D341Med (cell line): ENCODE results near the gene EBF3.

Experiments
- DNase-seq: peaks from one replicate; pipeline ENCODE4 v3.0.0; 2012; ENCODE audit warnings: low spot score

The EBF3 gene

DNA sequence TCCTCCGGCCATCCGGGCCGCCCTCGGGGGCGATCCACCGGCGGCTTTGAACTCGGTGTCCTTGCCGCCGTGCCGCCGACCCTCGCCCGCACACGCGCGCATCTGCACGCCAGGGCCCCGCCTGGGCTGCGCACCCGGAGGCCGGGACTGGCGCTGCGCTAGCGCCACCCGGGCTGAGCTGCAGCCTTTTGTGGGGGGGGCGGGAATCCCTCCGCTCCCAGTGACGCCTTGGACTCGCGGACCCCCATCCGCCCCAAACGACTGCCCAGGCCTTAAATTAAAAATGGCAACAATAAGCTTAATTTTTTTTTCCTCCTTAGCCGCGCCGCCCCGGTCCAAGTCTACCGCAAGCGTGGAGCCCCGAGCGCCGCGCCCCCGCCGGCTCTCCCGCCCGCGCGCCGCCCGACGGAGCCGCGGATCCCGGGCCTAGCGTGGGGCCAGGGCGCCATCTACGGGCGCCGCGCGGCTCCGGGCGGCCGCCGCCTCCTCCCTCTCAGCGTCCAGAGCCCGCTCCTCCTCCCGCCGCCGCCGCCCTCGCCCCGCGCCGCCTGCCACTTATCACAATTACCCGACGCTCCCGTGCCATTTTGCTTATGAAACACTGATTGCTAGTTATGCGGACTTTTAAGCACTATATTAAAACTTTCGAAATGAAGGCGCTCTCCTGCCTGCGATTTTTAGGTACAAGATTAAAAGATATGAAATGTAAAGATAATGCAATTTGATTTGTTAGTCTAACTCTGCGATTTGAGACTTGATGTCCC is 7.5 kb upstream of the EBF3 start:
- peak; percentile 89 for DNase-seq

DNA sequence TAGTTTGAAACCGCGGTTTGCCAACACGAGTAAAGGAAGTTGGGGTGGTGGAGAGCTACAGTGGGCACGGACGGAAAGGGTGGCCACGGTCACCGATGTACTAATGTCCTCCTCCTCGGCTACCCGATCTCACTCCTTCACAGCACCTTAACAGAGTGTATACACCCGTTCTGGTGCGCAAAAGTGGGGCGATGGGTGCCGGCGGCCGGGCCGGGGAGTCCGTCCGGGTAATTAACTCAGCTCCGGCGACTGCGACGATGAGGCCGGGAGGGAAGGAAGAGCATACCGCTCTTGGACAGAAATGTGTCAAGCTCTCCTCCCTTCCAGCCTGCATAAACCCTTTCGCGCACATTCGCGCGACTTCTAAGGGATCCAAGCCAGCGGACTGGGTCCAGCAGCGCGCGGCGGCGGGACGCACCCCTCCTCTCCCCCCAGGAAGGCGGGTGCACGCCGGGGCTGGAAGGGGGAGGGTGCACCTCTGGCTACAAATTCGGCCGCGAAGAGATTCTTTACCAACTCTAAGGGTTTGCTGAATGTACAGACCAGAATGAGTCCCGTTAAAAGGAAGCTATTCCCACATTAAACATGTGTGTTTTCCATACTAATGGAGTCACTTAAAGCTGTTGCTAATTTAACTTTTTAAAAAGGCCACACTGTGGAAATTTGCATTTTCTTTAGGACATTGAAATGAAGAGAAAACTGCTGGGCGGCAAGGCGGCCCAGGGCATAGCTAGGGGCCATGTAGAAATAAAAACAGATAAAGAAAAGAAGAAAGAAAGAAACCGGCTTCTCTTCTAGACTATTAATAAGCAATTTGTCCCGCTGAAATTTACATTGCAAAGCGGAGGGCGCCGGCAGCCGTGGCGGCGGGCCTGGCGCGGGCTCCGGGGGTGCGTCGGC is 6.6 kb upstream of the EBF3 start:
- no peak for DNase-seq

DNA sequence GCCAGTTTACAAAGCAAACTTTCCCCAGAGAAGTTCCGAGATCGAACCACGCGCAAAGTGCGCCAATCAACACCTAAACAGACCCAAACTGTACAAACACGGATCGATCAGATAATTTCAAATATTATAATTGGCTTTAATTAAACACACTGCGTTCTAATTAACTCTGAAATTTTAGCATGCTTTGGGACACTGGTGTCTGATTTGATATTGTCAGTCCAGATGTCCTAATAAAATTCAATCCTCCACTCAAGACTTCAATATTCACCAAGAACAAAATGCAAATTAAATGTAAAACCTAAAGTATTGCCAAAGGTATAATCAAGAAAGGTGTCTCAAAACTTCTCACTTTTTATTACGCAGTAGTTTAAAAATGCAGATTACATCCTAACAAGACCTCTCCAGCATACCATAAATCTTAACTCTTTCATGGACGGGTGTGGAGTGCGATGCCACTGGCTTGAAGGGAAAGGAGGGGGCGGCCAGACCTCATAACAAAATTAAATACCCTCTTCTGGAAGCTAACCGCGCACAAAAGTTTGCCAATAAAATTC is 5.9 kb upstream of the EBF3 start:
- DNase-seq, result no peak

DNA sequence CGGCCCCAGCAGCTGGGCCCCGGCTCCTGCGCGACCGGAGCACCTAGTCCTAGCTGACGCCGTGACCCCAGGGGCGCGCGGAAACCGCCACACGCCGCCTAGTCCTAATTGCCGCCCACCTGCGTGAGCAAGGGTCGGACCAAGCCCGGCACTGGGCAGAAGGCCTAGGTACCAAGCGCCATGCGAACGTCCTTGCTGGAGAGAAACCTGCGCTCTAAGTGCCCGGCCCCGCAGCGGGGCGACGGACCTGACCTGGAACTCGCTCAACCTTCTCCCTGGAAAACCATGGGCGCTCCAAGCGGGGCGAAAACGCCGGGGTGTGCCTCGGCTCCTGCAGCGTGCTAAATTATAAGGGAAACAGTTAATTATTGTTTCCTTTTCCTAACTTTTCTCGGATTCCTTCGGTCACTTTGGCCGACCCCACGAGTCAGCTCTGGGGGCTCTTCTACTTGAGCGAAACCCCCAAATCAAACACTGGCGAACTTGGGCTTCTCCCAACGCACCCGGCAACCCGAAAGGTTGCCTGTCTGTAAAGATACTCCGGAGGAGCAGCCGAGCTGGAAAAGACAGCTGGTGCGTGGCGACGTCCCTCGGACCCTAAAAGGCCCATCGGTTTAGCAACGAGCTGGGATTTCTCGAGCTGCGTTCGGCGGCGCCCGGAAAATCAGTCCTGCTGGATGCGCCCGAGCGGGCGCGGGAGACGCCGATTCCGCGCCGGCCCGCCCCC is 5.3 kb upstream of the EBF3 start:
- no peak for DNase-seq

DNA sequence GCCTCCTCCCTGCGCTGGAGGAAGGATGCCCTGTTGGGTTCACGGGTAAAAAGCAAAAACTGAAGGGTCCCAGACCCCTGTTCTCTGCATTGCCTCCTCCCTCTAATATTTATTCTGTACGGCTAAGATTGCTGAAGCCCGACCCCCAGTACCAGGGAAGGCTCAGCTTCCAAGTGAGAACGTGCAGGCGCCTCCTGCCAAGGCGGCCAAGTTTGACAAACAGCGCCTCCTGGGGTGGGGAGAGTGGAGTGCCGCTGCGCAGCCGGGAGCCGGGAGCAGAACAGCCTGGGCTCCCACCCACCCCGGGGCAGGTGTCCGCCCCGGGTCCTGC is 4.7 kb upstream of the EBF3 start:
- DNase-seq, result peak; percentile 58

DNA sequence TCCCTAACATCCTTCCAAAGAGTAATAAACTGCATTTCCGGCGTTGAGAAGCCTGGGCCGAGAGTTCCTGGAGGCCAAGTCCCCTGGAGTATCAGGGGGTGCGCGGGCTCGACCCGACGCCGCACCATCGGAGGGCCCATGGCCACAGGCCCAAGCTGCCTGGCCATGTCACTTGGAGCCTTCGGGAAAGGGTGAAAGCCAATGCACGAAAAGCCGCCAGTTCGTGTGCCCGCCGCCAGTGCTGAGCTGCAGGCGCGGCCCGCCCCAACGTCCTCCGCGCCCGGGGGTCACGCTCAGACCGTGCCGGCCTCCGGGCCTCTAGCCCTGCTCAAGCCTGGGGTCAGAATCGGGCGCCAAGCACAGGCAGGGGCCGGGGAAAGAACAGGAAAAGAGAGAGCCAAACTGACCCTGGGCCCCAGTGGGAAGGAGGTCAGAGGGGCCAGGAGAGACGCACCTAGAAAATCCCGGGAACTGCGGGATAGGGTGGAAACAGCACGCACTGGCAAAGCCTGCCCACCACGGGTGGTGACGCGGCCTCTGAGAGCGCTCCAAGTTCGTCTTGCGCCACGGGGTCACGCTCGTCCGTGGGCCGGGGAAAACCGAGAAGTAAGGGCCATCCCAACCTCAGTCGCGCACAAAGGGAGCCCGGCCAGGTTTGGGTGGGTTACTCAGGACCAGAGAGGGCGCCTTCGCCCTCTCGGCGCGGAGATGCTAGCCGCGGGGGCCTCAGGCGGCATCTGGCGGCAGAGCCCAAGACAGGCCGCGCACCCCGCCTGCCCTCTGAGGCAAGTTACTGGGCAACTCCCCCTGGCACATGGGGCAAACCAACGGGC is 4.2 kb upstream of the EBF3 start:
- no peak for DNase-seq

DNA sequence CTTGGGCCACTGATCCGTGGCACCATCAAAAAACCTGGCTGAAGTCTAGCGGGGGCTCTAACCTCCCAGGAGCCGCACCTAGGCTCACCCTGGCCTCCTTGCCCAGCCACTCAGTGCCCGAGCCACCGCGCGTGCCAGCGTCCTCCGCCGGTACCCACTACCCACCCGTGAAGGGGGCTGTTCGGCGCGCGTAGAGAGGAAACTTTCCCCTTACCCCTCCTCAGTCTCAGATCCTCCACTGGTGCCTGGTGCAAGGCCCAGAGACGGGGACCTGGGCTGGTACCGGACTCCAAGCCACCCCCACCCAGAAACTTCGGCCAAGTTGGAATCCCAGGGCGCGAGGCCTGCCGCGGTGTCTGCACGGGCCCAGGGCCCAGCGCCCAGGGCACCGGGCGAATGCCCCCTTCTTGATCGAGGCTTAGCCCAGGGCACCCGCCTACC is 3.5 kb upstream of the EBF3 start:
- no peak for DNase-seq

DNA sequence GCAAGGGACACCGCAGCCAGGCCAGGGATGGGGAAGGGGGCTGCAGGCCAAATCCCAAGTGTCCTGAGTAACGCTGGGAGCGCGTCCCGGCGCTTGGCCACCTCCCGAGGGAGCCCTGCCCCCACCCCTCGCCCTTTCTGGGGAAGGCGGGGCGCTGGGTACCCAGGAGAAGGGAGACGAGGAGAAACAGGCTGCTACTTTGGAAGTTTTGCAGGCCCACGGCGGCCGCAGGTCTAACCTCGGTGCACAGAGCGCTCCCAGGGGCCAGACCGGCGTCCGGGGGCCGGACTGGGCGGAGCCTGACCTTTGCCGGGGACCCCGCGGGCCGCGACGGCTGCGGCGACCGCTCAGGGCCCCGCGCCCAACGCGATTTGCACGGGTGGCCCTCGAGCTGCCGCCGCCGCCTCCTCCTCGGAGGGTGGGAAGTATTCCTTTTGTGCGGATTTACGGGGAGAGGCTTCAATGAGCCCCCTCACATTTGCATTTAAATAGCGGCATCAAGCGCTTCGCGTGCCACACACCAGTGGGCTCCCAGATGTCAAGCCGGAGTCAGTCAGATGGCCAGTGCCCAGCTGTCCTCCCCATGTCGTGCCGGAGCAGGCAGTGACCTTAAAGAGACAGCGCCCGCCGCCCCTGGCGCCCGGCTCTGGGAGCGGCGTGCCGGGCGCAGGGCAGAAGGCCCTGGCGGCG is 3.0 kb upstream of the EBF3 start:
- DNase-seq, result no peak

DNA sequence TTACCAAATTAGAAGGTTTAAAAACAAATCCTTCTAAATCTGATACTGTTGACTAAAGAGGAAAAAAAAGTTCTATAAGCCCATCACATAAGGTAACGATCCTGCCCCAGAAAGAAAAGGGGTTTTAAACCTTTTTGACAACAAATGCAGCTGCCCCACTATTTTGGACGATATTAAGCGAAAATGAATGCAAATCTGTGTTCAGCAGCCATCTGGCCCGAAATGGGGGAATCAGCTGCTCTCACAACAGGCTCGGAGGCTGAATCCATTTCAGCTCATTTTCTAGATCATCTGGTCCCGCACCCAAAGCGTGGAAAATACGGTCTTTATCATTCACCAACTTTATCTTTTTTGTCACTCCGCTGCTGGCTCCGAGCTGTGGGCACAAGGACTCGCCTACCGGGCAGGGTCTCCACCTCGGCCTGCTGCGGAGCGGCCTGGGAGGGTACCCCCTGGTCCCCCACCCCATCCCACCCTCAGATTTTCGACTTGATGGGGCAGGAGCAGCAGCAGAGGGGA is 2.4 kb upstream of the EBF3 start:
- no peak for DNase-seq

DNA sequence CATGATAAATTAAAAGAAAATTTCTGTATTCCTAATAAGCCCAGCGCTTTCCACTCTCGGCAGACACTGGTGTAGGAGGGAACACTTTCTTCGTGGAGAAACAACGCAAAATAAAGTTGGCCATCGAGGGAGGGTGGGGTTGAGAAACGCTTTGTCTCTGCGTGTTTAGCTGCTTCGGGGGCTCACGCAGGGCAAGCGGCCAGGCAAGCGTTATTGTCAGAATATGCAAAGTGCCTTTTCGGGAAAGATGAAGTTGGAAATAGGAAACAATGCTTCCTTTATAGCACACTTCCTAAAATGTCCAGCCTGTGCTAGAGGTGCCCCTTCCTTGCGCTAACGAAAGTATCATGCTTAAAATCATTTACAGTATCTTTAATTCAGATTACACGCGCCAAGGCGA is 1.9 kb upstream of the EBF3 start:
- no peak for DNase-seq

DNA sequence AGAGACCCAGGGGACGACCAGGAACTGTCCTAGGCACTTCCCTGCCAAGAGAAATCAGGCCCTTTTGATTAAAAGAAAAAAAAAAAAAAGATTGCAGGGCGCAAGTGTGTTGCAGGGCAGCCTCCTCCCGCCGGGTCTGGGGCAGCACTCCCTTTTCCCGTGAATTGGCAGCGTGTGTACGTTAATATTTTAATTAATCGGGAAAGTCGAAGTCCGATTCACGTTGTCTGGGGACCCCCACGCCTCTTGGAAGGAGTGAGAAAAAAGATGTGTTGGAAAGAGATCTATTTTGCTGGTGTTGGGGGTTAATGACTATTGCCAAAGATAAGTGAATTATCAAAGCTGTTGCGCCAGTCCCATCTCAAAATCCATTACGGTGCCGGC is 1.3 kb upstream of the EBF3 start:
- DNase-seq, result no peak

DNA sequence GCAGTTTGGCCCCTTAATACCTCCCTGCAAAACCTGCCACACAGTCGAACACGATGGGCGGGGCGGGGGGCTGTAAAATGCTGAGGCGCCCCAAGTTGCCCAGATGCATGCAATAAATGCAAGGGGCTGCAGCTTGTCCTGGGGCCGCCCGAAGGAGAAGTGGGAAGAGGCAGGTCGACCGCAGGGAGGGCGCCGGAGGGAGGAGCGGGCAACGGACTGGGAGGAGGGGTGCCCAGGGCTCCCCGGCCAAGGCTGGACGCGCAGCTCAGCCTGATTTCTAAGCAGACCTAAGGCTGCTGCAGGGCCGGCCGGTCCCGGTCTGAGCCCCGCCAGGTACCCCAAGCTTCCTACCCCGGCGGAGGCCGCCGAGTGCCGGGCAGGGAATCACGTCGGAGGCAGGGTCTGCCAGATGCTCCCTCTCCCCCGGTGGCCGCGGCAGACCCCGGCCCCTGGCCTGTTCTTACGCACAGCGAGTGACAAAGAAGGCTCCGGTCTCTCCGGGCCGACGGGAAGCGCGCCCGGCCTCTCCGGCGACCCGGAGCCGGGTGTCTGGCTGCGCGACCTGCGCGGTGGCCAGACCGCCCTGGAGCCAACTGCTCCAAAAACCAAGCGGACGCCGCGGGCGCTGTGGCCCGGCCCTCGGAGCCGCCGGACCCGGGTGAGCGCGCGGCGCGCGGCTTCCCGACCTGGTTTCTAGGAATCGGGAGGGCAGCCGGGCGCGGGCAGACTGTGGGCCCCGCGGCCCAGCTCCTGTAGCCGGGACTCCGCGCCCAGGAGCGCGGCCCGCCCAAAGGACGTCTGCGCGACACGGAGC is 744 bp upstream of the EBF3 start:
- peak; percentile 46 for DNase-seq

DNA sequence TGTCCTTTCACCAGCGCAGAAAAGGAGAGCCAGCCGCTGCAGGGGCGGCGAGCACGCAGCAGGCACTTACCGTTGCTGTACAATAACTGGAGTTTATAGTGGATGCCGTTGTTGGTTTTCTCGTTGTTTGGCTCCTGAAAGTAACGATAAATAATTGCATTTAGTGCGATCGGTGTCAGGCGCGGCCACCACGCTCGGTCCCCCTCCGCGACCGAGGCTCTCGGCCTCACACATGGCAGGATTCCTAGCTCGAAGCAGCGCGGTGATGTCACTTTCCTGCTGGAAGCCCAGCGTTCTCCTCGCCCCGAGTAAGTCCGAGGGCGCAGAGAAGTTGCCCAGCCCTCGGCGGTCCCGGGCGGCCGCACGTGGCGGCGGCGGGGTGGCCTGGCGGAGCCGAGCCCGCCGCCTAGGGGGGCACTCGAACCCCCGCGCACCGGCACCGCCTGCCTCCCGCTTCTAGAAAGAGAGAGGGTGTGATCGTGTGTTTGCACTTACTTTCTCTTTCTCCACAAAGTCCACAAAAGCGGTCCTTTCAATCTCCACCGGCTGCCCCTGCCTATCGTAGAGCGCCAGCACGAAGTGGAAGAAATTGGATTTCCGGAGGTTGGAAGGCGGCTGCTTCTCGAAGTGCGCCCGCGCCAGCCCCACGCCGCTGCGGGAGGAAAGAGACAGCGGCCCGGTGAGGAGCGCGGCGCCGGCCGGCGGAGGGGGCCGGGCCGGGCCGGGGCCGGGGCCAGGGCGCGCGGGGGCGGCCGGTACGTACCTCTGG is 1.0 kb downstream of the EBF3 start:
- no peak for DNase-seq

DNA sequence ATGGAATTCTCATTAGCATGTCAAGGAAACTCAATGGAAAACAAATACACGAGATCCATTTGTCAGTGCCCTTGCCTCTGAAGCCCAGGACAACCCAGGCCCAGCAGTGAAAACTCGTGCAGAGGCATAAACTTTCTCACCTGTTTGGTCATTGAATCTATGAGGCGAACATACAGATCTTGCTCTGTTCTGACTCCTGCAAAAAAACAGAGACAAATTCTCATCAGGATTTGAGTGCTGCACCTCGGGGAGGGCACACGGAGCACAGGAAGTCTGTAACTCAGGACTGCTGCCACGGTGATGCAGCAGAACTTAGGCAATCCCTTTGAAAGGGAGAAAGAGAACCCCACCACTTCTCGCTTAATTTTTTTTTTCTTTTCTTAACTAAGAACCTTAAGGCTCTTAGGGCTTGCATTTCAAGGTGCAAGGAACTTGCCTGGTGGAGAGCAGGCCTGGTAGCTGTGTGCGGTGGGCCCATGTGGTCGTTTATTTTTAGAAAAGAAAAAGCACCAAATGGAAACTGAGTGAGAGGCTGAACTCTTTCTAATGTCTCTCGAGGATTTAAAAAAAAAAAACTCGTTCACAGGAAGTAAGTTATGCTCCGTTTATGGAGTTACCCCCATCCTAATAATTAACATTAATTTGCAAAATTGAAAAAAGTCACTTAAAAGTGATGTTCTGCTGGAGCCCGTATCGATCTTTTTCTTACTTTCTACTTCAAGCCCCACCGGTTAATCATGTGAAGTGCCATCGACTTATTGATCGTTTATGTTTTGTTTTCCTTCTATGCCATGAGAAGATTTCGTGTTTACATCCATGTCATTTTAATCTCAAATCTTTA is 1.8 kb downstream of the EBF3 start:
- no peak for DNase-seq

DNA sequence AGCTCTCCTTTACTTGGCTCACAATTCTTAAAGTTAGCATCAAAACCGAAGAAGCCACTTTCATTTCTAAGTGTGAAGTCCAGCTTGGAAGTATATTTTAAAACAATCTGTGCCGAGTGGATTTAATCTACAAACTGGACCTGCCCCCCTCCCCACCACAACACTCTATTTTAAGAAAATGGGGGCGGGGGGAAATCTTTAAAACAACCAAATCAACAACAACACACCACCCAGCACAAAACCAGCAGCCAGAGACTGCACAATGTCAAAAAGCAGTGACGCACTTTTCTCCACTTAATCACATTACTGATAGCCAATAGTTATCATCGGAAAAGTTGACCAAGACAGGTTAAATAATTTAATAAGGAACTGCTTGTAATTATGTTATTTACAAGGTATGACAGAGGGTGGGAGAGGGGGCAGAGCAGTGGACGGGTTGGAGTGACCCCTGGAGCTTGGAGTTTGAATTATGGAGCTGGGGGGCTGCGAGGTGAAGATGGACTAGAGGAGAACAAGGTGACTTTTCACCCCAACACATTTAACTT is 2.8 kb downstream of the EBF3 start:
- no peak for DNase-seq

DNA sequence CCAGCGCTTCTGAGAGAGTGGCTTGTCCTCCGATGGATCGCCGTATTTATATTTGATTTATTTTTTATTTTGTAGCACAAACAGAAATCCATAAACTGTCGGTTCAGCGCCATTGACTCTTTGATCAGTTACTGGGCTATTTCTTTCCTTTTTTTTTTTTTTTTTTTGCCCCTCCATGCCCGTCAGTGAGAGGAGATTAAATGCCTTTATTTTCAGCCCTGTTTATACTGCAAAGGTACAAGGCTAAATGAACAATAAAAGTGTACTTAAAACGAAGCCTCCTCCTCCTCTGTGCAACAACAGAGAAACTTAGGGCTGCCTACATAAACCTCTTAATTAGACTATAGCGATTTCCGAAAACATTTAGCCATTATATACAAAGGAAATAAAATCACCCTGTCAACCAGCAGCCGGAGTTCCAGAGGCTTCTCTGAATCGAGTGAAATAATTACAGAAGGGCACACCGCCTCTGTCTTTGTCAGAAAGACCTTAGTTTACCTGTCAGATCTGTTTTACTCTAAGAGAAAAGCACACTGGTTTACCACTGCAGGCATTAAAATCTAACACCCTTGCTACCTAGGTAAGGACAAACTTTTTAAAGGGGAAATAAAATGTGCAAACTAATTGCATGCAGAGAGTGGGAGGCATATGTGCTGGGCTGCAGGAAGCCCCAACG is 3.5 kb downstream of the EBF3 start:
- no peak for DNase-seq
